Testis (tissue), 3 donors: ENCODE measurements around the gene GRHL3. TPM values are rescaled to one million over a fixed set of nuclear protein-coding genes. Genes with fewer than 3 reads are reported as not detected.

Experiments used
- DNase-seq: peaks from one replicate; pipeline ENCODE4 v3.0.0-alpha.2; 2019
- H3K27ac ChIP-seq, 2 donors: fragments of 200-600 bp; sonication (generic); one replicate each; pipeline ENCODE4 v1.5.1; 2019
- H3K27me3 ChIP-seq: fragments of 200-600 bp; sonication (generic); one replicate; pipeline ENCODE4 v1.5.1; 2019
- H3K36me3 ChIP-seq: fragments of 200-600 bp; sonication (generic); one replicate; pipeline ENCODE4 v1.5.1; 2017; ENCODE audit warnings: low read depth; ENCODE audit errors: missing control alignments
- H3K4me1 ChIP-seq: fragments of 200-600 bp; sonication (generic); one replicate; pipeline ENCODE4 v1.5.1; 2019
- H3K4me3 ChIP-seq, 2 donors: fragments of 200-600 bp; sonication (generic); one replicate each; pipeline ENCODE4 v1.5.1; 2017 to 2019
- H3K9me3 ChIP-seq: fragments of 200-600 bp; sonication (generic); one replicate; pipeline ENCODE4 v1.5.1; 2017
- POLR2A ChIP-seq: fragments of 450-650 bp; IDR thresholded peaks from one replicate; pipeline ENCODE4 v1.6.1; 2017; ENCODE audit warnings: antibody characterized with exemption, mild to moderate bottlenecking, moderate library complexity
- WGBS, 2 donors: methylation state at CpG; one replicate each; pipeline ENCODE4 v1.1.5; 2018; 5-methylcytosine and 5-hydroxymethylcytosine counted together
- intact Hi-C: fragments of 100-400 bp; cut with DNase I; formaldehyde crosslinking; loops from one replicate; pipeline ENCODE4 v1.15.1; 2023; ENCODE audit warnings: low total_unique reads
- polyA plus RNA-seq: library from polyadenylated mRNA; stranded (reverse); fragments of 350-450 nt; fragmentation: Illumina TruSeq; extraction: RNeasy Lipid Tissue Mini Kit (QIAGEN cat#74804); gene quantifications from one replicate; pipeline ENCODE4 v1.2.3, GENCODE V29; 2014; ENCODE audit warnings: low read depth, low replicate concordance; ENCODE audit not compliant: insufficient read depth
- total RNA-seq, 2 donors: library from RNA; depleted of rRNA; stranded (reverse); fragments of >200 nt; gene quantifications; one replicate each; pipeline ENCODE4 v1.2.3, GENCODE V29; 2016
- TF ChIP-seq, protein P1 (sequence below), 3 experiments: fragments of 450-650 bp in 2 of 3; fragments of 200-600 bp in 1 of 3; sonication (generic) in 1 of 3; IDR thresholded peaks; one replicate each; pipeline ENCODE4 v1.5.1; 2016 to 2019; ENCODE audit warnings: antibody characterized with exemption in 3 of 3, mild to moderate bottlenecking in 2 of 3, moderate library complexity in 1 of 3

GRHL3 gene
- total and polyA plus RNA-seq, 3 donors from 2014 or later, result 2.7 to 9.5 (median 3.2) TPM

DNA sequence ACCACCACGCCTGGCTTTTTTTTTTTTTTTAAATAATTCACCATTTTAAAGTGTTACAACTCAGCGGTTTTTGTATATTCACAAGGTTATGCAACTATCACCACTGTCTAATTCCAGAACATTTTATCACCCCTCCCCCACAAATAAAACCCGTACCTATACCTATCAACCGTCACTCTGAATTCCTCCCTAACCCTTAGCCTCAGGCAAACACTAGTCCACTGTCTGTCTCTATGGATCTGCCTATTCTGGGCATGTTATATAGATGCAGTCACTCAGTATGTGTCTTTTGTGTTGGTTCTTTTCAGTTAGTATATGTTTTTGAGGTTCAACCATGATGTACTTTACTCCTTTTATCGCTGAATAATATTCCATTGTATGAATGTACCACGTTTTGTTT lies 19.3 kb upstream of the GRHL3 start:
- TF ChIP-seq, protein P1, sequence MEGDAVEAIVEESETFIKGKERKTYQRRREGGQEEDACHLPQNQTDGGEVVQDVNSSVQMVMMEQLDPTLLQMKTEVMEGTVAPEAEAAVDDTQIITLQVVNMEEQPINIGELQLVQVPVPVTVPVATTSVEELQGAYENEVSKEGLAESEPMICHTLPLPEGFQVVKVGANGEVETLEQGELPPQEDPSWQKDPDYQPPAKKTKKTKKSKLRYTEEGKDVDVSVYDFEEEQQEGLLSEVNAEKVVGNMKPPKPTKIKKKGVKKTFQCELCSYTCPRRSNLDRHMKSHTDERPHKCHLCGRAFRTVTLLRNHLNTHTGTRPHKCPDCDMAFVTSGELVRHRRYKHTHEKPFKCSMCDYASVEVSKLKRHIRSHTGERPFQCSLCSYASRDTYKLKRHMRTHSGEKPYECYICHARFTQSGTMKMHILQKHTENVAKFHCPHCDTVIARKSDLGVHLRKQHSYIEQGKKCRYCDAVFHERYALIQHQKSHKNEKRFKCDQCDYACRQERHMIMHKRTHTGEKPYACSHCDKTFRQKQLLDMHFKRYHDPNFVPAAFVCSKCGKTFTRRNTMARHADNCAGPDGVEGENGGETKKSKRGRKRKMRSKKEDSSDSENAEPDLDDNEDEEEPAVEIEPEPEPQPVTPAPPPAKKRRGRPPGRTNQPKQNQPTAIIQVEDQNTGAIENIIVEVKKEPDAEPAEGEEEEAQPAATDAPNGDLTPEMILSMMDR (IDR thresholded peaks at IDR 0.05), result no peak
- no peak for TF ChIP-seq POLR2A
- Histone ChIP-seq H3K4me3 (no peak overlapping the region), H3K9me3 (no peaks in the 10 kb centered on the region), H3K27ac (no peak overlapping the region), H3K36me3 (no peaks in the 10 kb centered on the region), H3K27me3 (no peaks in the 10 kb centered on the region), H3K4me1 (peaks cover 4% of the 10 kb centered on the region)
- 70 to 78% methylated on average over 6 of the region's 6 CpGs for WGBS, 2 donors
- intact Hi-C loops, result no loop called here
- DNase-seq, result no peak

DNA sequence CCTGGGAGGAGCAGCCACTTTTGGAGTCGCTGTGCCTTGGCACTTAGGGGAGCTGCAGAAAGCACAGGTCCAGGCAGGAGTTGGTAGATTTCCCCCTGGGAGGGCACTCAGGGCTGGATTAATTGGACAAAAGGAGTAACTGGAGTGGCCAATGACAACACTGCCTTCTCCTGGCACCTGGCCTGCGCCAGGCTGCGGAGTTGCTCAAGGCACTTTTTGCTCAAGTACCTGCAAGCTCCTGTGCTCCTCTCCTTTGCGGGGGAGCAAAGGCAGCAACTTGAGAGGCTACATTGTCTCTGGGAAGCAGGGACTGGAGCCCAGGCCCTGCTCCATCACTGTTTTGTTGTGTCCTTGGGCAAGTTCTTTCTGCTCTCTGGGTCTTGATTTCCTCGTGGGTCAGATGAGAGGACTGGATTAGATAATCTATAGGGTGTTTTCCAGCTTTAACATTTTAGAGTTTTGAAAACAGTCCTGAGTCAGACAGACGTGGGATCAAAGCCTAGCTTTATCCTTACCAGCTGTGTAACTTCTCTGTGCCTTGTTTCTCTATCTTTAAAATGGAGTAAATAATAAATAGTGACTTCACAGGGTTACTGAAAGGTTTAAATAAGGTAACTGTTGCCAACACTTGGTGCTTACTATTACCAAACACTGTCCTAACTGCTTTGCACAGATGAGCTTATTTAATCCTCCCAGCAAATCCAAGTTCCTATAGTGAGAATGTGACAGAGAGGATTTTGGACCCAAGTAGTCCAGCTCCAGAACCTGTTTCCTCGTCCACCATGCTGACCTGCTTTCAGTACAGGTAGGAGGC lies 18.0 kb upstream of the GRHL3 start:
- DNase-seq, result peak; percentile 34
- Histone ChIP-seq H3K4me1 (peaks cover 3% of the 10 kb centered on the region), H3K9me3 (no peaks in the 10 kb centered on the region), H3K27ac (no peak overlapping the region), H3K4me3 (no peak overlapping the region), H3K36me3 (no peaks in the 10 kb centered on the region), H3K27me3 (no peaks in the 10 kb centered on the region)
- TF ChIP-seq, protein P1 (IDR thresholded peaks at IDR 0.05), result no peak
- no peak for TF ChIP-seq POLR2A
- intact Hi-C loops, result no loop called here
- 53 to 62% methylated on average over 7 of the region's 7 CpGs for WGBS, 2 donors

DNA sequence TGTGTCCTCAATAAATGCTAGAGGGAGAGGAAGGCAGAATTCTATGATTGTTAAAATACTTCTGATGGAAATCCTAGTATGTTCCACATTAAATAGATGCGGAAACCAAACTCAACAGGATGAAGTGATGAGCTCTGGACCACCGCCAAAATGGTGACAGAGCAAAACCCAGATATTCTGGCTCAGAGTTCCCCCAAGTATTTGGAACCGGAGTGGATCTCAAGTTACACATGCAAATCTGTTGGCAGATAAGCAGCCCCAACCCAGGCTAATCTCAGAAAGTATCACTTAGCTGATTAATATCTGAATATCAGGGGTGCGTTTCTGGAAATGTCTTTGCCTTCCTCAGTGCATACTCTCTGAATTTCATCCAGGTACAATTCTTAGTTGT lies 17.4 kb upstream of the GRHL3 start:
- no peaks in the 10 kb centered on the region for H3K36me3 ChIP-seq
- H3K4me1 ChIP-seq, result peaks cover under 1% of the 10 kb centered on the region
- no peaks in the 10 kb centered on the region for H3K9me3 ChIP-seq
- H3K4me3 ChIP-seq, result no peak overlapping the region
- DNase-seq, result no peak
- H3K27me3 ChIP-seq, result no peaks in the 10 kb centered on the region
- H3K27ac ChIP-seq, result no peak overlapping the region
- intact Hi-C loops, result no loop called here
- 73 to 75% methylated on average over 4 of the region's 4 CpGs for WGBS, 2 donors
- TF ChIP-seq, protein P1 (IDR thresholded peaks at IDR 0.05), result no peak

DNA sequence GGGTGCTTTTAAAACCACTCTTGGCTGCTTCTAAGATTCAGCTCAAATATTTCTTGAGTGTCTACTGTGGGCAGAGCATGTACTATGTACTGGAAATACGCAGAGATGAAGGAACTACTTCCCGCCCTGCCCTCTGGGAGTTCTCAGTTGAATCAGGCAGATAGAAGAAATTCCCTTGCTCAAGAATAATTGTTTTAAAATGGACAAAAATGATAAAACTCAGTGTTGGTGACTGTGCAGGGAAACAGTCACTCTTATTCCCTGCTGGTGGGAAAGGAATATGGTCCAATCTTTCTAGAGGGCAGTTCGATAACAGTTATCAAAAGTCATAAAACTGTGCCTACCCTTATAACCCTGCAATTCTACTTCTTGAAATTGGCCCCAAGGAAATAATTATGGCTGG lies 16.9 kb upstream of the GRHL3 start:
- TF ChIP-seq, protein P1 (IDR thresholded peaks at IDR 0.05), result no peak
- no peak for TF ChIP-seq POLR2A
- Histone ChIP-seq H3K4me3 (no peak overlapping the region), H3K4me1 (no peaks in the 10 kb centered on the region), H3K36me3 (no peaks in the 10 kb centered on the region), H3K27ac (no peak overlapping the region), H3K27me3 (no peaks in the 10 kb centered on the region), H3K9me3 (no peaks in the 10 kb centered on the region)
- no peak for DNase-seq
- 82 to 90% methylated on average over 3 of the region's 3 CpGs for WGBS, 2 donors
- intact Hi-C loops, result no loop called here

DNA sequence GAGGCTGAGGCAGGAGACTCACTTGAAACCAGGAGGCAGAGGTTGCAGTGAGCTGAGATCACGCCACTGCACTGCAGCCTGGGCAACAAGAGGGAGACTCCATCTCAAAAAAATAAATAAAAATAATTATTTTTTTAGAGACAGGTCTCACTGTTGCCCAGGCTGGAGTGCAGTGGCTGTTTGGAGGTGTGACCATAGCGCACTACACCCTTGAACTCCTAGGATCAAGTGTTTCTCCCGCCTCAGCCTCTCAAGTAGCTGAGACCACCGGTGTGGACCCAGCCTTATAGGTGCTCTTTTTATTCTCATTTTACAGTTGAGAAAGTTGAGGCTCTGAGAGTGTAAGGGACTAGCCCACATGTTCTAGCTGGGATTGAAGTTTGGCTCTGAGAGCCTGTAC lies 15.6 kb upstream of the GRHL3 start:
- WGBS, 2 donors, result 92 to 95% methylated on average over 4 of the region's 4 CpGs

More for the DNA sequence above, 15.6 kb upstream of the GRHL3 start:
- no peaks in the 10 kb centered on the region for H3K36me3 ChIP-seq
- H3K27ac ChIP-seq, result no peak overlapping the region
- H3K27me3 ChIP-seq, result no peaks in the 10 kb centered on the region
- H3K4me1 ChIP-seq, result no peaks in the 10 kb centered on the region
- no peak for DNase-seq
- no peaks in the 10 kb centered on the region for H3K9me3 ChIP-seq
- no peak overlapping the region for H3K4me3 ChIP-seq
- intact Hi-C loops, result no loop called here
- no peak for TF ChIP-seq POLR2A
- TF ChIP-seq, protein P1 (IDR thresholded peaks at IDR 0.05), result no peak
